Glutamatergic neuron (in vitro differentiated cells): Measurements from ENCODE around the gene VWA7. TPM values are rescaled to one million over a fixed set of nuclear protein-coding genes. Genes with fewer than 3 reads are reported as not detected.

Experiments
- DNase-seq: peaks from one replicate; pipeline ENCODE4 v3.0.0; 2022
- H3K27ac Mint-ChIP-seq: one replicate; pipeline ENCODE4 v1.8.0; 2020; ENCODE audit warnings: mild to moderate bottlenecking, mixed read lengths, inconsistent platforms; ENCODE audit not compliant: unreplicated experiment
- H3K27me3 Mint-ChIP-seq: one replicate; pipeline ENCODE4 v1.8.0; 2020; ENCODE audit warnings: mild to moderate bottlenecking, moderate library complexity, mixed read lengths, inconsistent platforms; ENCODE audit not compliant: unreplicated experiment
- H3K36me3 Mint-ChIP-seq: one replicate; pipeline ENCODE4 v1.8.0; 2020; ENCODE audit warnings: mild to moderate bottlenecking, mixed read lengths, inconsistent platforms; ENCODE audit not compliant: unreplicated experiment
- H3K4me1 Mint-ChIP-seq: one replicate; pipeline ENCODE4 v1.8.0; 2020; ENCODE audit warnings: mild to moderate bottlenecking, low read depth, mixed read lengths, inconsistent platforms; ENCODE audit not compliant: unreplicated experiment
- H3K4me3 Mint-ChIP-seq: one replicate; pipeline ENCODE4 v1.8.0; 2020; ENCODE audit warnings: mild to moderate bottlenecking, mixed read lengths, inconsistent platforms; ENCODE audit not compliant: unreplicated experiment
- H3K9me3 Mint-ChIP-seq: one replicate; pipeline ENCODE4 v1.8.0; 2020; ENCODE audit warnings: mild to moderate bottlenecking, moderate library complexity, mixed read lengths, inconsistent platforms; ENCODE audit not compliant: unreplicated experiment
- CTCF ChIP-seq: fragments of 200-600 bp; sonication (generic); IDR thresholded peaks from one replicate; pipeline ENCODE4 v1.5.0; 2021; ENCODE audit not compliant: partially characterized antibody, unreplicated experiment
- total RNA-seq: library from RNA; stranded (reverse); fragmentation: NEBNext Ultra II Directional; extraction: Animal tissue kit (Norgen Biotek cat#: 25700); gene quantifications from one replicate; pipeline ENCODE4 v1.2.1, GENCODE V29; 2021; ENCODE audit not compliant: unreplicated experiment

Gene VWA7
- total RNA-seq, 1 donor from 2014 or later, result 3.2 TPM

GRCh38 chr6:31764198-31764597 is 12.9 kb downstream of the VWA7 start:
- DNase-seq, result no peak
- Mint-ChIP-seq H3K9me3 (no peaks in the 10 kb centered on the region), H3K27me3 (peaks cover 4% of the 10 kb centered on the region), H3K4me1 (peaks cover 5% of the 10 kb centered on the region), H3K27ac (no peak overlapping the region), H3K4me3 (no peak overlapping the region), H3K36me3 (peaks cover 7% of the 10 kb centered on the region)
- TF ChIP-seq CTCF, result no peak

GRCh38 chr6:31763619-31763940 is 13.5 kb downstream of the VWA7 start:
- Mint-ChIP-seq H3K4me1 (peaks cover 5% of the 10 kb centered on the region), H3K9me3 (no peaks in the 10 kb centered on the region), H3K36me3 (peaks cover 7% of the 10 kb centered on the region), H3K27ac (no peak overlapping the region), H3K4me3 (no peak overlapping the region), H3K27me3 (peaks cover 4% of the 10 kb centered on the region)
- DNase-seq, result no peak
- TF ChIP-seq CTCF, result no peak

GRCh38 chr6:31762878-31763618 is 14.1 kb downstream of the VWA7 start:
- peaks cover 5% of the 10 kb centered on the region for H3K4me1 Mint-ChIP-seq
- peaks cover 4% of the 10 kb centered on the region for H3K27me3 Mint-ChIP-seq
- no peak for TF ChIP-seq CTCF
- no peak overlapping the region for H3K4me3 Mint-ChIP-seq
- H3K9me3 Mint-ChIP-seq, result no peaks in the 10 kb centered on the region
- no peak overlapping the region for H3K27ac Mint-ChIP-seq
- no peak for DNase-seq
- peaks cover 7% of the 10 kb centered on the region for H3K36me3 Mint-ChIP-seq

- H3K27me3 Mint-ChIP-seq, result peaks cover 4% of the 10 kb centered on the region
- H3K9me3 Mint-ChIP-seq, result no peaks in the 10 kb centered on the region
- TF ChIP-seq CTCF, result no peak
- no peak for DNase-seq
- peaks cover 7% of the 10 kb centered on the region for H3K36me3 Mint-ChIP-seq
- peak within 1 kb of the TSS; percentile 18 for H3K27ac Mint-ChIP-seq
- peaks cover 5% of the 10 kb centered on the region for H3K4me1 Mint-ChIP-seq
- H3K4me3 Mint-ChIP-seq, result no peak within 1 kb of the TSS
Measured at GRCh38 chr6:31762356-31762755, 14.8 kb downstream of the VWA7 start, which contains the start of gene SAPCD1. Gene SAPCD1, plus strand, starts transcription at chr6:31762656. Its CDS starts 399 bp downstream, at chr6:31763055.

- H3K9me3 Mint-ChIP-seq, result no peaks in the 10 kb centered on the region
- H3K36me3 Mint-ChIP-seq, result peaks cover 7% of the 10 kb centered on the region
- TF ChIP-seq CTCF, result no peak
- peaks cover 4% of the 10 kb centered on the region for H3K27me3 Mint-ChIP-seq
- peaks cover 5% of the 10 kb centered on the region for H3K4me1 Mint-ChIP-seq
- no peak overlapping the region for H3K4me3 Mint-ChIP-seq
- no peak for DNase-seq
- H3K27ac Mint-ChIP-seq, result no peak overlapping the region
Measured at GRCh38 chr6:31761343-31761742, 15.8 kb downstream of the VWA7 start.
